Stimulated activated CD8-positive, alpha-beta memory T cell treated with anti-CD3 and anti-CD28 coated beads, Interleukin-4, amount 100 ng/mL, for 1 hour (primary cell): ENCODE results near the gene ZNF148.

Experiments used
- DNase-seq, 2 donors: peaks; one replicate each; pipeline ENCODE4 v3.0.0-alpha.2; 2020; ENCODE audit warnings: low read depth in 2 of 2, low spot score in 1 of 2

ZNF148 gene

GRCh38 chr3:125192190-125193035, 182.7 kb downstream of the ZNF148 start:
- DNase-seq, result no peak

GRCh38 chr3:125191730-125192129, 183.4 kb downstream of the ZNF148 start:
- no peak for DNase-seq

GRCh38 chr3:125191256-125191655, 183.9 kb downstream of the ZNF148 start:
- DNase-seq, result no peak

GRCh38 chr3:125190786-125191185, 184.3 kb downstream of the ZNF148 start:
- no peak for DNase-seq

- DNase-seq, result no peak
Measured at GRCh38 chr3:125189378-125190165, 185.6 kb downstream of the ZNF148 start.

GRCh38 chr3:125188955-125189354, 186.2 kb downstream of the ZNF148 start:
- no peak for DNase-seq

GRCh38 chr3:125187599-125187910, 187.6 kb downstream of the ZNF148 start:
- DNase-seq, result no peak

- DNase-seq, result no peak
Measured at GRCh38 chr3:125186800-125187598, 188.1 kb downstream of the ZNF148 start.

GRCh38 chr3:125186261-125186787, 188.8 kb downstream of the ZNF148 start:
- no peak for DNase-seq

GRCh38 chr3:125185805-125186204, 189.3 kb downstream of the ZNF148 start:
- DNase-seq, result no peak

GRCh38 chr3:125179884-125180240, 195.3 kb downstream of the ZNF148 start:
- no peak for DNase-seq

GRCh38 chr3:125179143-125179883, 195.8 kb downstream of the ZNF148 start:
- DNase-seq, result no peak

- no peak for DNase-seq
Measured at GRCh38 chr3:125177746-125178145, 197.4 kb downstream of the ZNF148 start.
